Measurements from ENCODE around the gene TOX3.

DNA sequence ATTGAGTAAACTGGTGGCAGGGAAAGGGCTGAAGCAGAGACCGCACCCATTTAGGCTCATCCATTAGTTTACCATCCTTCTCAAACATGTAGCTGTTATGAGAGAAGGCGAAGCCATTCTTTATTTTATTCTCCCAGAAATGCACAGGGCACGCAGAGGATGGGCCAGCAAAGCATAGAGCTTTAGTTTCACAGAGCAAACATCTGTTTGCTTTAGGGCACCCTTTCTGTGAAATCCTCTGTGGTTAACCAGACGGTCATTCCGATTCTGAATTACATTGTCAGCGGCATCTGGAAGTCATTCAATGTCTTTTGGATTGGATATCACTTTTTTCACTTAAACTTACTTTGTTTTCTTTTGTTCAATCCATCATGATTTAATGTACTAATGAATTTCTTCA lies 96.0 kb downstream of the TOX3 start:
- TF ChIP-seq EZH2phosphoT487 (IDR thresholded peaks at IDR 0.05; ENCODE audit: unreplicated experiment), result no peak
- TF ChIP-seq, protein P1, sequence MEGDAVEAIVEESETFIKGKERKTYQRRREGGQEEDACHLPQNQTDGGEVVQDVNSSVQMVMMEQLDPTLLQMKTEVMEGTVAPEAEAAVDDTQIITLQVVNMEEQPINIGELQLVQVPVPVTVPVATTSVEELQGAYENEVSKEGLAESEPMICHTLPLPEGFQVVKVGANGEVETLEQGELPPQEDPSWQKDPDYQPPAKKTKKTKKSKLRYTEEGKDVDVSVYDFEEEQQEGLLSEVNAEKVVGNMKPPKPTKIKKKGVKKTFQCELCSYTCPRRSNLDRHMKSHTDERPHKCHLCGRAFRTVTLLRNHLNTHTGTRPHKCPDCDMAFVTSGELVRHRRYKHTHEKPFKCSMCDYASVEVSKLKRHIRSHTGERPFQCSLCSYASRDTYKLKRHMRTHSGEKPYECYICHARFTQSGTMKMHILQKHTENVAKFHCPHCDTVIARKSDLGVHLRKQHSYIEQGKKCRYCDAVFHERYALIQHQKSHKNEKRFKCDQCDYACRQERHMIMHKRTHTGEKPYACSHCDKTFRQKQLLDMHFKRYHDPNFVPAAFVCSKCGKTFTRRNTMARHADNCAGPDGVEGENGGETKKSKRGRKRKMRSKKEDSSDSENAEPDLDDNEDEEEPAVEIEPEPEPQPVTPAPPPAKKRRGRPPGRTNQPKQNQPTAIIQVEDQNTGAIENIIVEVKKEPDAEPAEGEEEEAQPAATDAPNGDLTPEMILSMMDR (conservative IDR thresholded peaks at IDR 0.05; ENCODE audit: low read depth in 2 of 2), result no peak
- TF ChIP-seq EZH2 (IDR thresholded peaks at IDR 0.05; ENCODE audit: low read depth, unreplicated experiment), result no peak
- no peak for TF ChIP-seq POLR2AphosphoS5 (IDR thresholded peaks at IDR 0.05; ENCODE audit: low read depth)
- no peak for TF ChIP-seq ZNF331 (CRISPR knock-in tag; IDR thresholded peaks at IDR 0.05; ENCODE audit: low read depth)
- no peak for TF ChIP-seq CREB1 (CRISPR knock-in tag; IDR thresholded peaks at IDR 0.05; ENCODE audit: low read depth)
